22Rv1 (cell line): ENCODE data around the gene TMEM53.

Experiments
- CTCF ChIP-seq: fragments of 450-650 bp; IDR thresholded peaks from 2 replicates; pipeline ENCODE4 v1.5.1; 2017; ENCODE audit warnings: mild to moderate bottlenecking
- ZFX ChIP-seq: fragments of 450-650 bp; IDR thresholded peaks from 2 replicates; pipeline ENCODE4 v1.6.1; 2017; ENCODE audit warnings: antibody characterized with exemption, borderline replicate concordance

- TF ChIP-seq CTCF (no peak), ZFX (no peak)
These were observed 33.0 kb upstream of the TMEM53 start for GRCh38 chr1:44707112-44707881.
